Testis (tissue), 2 donors: ENCODE measurements around the gene STXBP1.

Experiments used
- POLR2A ChIP-seq: fragments of 450-650 bp; IDR thresholded peaks from one replicate; pipeline ENCODE4 v1.6.1; 2017; ENCODE audit warnings: antibody characterized with exemption, mild to moderate bottlenecking, moderate library complexity
- TF ChIP-seq, protein P1 (sequence below), 3 experiments: fragments of 450-650 bp in 2 of 3; fragments of 200-600 bp in 1 of 3; sonication (generic) in 1 of 3; IDR thresholded peaks; one replicate each; pipeline ENCODE4 v1.5.1; 2016 to 2019; ENCODE audit warnings: antibody characterized with exemption in 3 of 3, mild to moderate bottlenecking in 2 of 3, moderate library complexity in 1 of 3

DNA sequence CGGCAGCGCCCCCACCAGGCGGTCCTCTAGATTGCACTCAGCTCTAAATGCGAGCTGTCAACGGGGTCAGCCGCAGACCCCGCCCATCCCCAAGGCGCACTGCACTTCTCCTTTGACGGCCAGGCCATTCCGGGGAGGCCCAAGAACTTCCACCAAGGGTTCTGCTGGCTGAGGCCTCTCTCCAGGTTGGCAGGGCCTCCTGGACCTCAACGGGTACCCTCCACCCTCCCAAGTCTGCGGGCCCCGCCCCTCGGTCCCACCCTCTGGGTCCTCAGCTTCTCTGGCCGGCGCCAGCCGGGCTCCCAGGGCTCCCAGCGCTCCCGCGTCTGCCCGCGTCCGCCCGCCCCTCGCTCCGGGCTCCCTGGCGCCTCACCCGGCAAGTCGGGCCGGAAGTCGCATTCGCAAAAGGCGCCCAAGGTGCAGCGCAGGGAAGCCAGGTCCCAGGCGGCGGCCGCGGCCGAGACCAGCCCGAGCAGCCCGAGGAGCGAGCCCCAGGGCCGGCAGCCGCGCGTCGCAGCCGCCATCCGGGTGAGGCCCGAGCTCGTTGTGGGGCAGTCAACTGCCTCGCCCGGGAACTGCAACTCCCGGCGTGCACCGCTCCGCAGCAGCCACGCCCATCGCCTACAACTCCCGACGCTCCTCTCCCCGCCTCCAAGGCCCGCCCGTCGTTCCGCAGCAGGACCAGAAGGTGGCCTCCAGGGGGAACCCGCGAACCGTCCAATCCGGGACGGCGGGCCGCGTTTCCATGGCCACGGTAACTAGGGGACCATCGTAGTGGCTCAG lies 122.9 kb downstream of the STXBP1 start, which contains the start of gene TOR2A:
- TF ChIP-seq, protein P1, sequence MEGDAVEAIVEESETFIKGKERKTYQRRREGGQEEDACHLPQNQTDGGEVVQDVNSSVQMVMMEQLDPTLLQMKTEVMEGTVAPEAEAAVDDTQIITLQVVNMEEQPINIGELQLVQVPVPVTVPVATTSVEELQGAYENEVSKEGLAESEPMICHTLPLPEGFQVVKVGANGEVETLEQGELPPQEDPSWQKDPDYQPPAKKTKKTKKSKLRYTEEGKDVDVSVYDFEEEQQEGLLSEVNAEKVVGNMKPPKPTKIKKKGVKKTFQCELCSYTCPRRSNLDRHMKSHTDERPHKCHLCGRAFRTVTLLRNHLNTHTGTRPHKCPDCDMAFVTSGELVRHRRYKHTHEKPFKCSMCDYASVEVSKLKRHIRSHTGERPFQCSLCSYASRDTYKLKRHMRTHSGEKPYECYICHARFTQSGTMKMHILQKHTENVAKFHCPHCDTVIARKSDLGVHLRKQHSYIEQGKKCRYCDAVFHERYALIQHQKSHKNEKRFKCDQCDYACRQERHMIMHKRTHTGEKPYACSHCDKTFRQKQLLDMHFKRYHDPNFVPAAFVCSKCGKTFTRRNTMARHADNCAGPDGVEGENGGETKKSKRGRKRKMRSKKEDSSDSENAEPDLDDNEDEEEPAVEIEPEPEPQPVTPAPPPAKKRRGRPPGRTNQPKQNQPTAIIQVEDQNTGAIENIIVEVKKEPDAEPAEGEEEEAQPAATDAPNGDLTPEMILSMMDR (IDR thresholded peaks at IDR 0.05), result peak; percentile 89 to 99 (median 98)
- TF ChIP-seq POLR2A, result peak; percentile 20
